Neural cell (in vitro differentiated cells): ENCODE measurements around the gene PRPF38A.

Experiments
- EP300 ChIP-seq: fragments of 450-650 bp; conservative IDR thresholded peaks from 2 replicates; pipeline ENCODE4 v1.6.1; 2014; ENCODE audit warnings: antibody characterized with exemption, mild to moderate bottlenecking, moderate library complexity; ENCODE audit not compliant: poor library complexity, severe bottlenecking
- EZH2 ChIP-seq: fragments of 200-600, 300-800 bp; shearing (Covaris generic), sonication (generic); IDR thresholded peaks from 2 replicates; pipeline ENCODE4 v1.6.1; 2014; ENCODE audit warnings: antibody characterized with exemption, low read length, borderline replicate concordance, mild to moderate bottlenecking; ENCODE audit not compliant: insufficient read depth, poor library complexity, severe bottlenecking
- MXI1 ChIP-seq: fragments of 450-650 bp; conservative IDR thresholded peaks from 2 replicates; pipeline ENCODE4 v1.6.1; 2014; ENCODE audit warnings: antibody characterized with exemption, mild to moderate bottlenecking; ENCODE audit not compliant: poor library complexity, severe bottlenecking
- POLR2AphosphoS5 ChIP-seq: IDR thresholded peaks from 2 replicates; pipeline ENCODE4 v1.6.1; 2012
- RAD21 ChIP-seq: fragments of 450-650 bp; conservative IDR thresholded peaks from 2 replicates; pipeline ENCODE4 v1.6.1; 2014; ENCODE audit warnings: antibody characterized with exemption, mild to moderate bottlenecking, moderate library complexity
- SMC3 ChIP-seq: fragments of 450-650 bp; conservative IDR thresholded peaks from 2 replicates; pipeline ENCODE4 v1.6.1; 2014; ENCODE audit warnings: antibody characterized with exemption, mild to moderate bottlenecking, moderate library complexity; ENCODE audit not compliant: poor library complexity
- TAF1 ChIP-seq: IDR thresholded peaks from 2 replicates; pipeline ENCODE4 v1.6.1; 2012; ENCODE audit warnings: low read depth
- TF ChIP-seq, protein P1 (sequence below): fragments of 450-650 bp; IDR thresholded peaks from 2 replicates; pipeline ENCODE4 v1.5.1; 2014; ENCODE audit warnings: antibody characterized with exemption, mild to moderate bottlenecking, moderate library complexity; ENCODE audit not compliant: poor library complexity, severe bottlenecking
- TF ChIP-seq, protein P2 (sequence below): IDR thresholded peaks from 2 replicates; pipeline ENCODE4 v1.6.1; 2012; ENCODE audit warnings: borderline replicate concordance

DNA sequence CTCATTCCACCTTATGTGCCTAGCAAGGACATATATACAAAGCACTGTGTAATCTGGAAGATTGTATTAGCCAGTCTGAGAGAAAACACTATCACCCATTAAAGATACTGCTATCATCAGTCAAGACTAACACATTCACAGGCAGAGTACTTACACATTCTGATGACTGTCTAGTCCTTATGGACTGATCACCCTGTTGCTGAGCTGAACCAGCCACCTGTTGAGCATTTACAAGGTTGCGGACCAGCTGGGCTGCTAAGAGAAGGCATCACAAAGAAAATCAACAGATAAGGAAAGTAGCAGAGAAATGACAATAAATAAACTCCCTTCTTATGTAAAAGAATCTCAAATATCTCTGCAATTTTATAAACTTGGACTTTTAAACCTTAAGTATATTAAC, 30.8 kb downstream of the PRPF38A start:
- TF ChIP-seq, protein P1, sequence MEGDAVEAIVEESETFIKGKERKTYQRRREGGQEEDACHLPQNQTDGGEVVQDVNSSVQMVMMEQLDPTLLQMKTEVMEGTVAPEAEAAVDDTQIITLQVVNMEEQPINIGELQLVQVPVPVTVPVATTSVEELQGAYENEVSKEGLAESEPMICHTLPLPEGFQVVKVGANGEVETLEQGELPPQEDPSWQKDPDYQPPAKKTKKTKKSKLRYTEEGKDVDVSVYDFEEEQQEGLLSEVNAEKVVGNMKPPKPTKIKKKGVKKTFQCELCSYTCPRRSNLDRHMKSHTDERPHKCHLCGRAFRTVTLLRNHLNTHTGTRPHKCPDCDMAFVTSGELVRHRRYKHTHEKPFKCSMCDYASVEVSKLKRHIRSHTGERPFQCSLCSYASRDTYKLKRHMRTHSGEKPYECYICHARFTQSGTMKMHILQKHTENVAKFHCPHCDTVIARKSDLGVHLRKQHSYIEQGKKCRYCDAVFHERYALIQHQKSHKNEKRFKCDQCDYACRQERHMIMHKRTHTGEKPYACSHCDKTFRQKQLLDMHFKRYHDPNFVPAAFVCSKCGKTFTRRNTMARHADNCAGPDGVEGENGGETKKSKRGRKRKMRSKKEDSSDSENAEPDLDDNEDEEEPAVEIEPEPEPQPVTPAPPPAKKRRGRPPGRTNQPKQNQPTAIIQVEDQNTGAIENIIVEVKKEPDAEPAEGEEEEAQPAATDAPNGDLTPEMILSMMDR = no peak
- no peak for TF ChIP-seq TAF1
- no peak for TF ChIP-seq EZH2
- TF ChIP-seq, protein P2, sequence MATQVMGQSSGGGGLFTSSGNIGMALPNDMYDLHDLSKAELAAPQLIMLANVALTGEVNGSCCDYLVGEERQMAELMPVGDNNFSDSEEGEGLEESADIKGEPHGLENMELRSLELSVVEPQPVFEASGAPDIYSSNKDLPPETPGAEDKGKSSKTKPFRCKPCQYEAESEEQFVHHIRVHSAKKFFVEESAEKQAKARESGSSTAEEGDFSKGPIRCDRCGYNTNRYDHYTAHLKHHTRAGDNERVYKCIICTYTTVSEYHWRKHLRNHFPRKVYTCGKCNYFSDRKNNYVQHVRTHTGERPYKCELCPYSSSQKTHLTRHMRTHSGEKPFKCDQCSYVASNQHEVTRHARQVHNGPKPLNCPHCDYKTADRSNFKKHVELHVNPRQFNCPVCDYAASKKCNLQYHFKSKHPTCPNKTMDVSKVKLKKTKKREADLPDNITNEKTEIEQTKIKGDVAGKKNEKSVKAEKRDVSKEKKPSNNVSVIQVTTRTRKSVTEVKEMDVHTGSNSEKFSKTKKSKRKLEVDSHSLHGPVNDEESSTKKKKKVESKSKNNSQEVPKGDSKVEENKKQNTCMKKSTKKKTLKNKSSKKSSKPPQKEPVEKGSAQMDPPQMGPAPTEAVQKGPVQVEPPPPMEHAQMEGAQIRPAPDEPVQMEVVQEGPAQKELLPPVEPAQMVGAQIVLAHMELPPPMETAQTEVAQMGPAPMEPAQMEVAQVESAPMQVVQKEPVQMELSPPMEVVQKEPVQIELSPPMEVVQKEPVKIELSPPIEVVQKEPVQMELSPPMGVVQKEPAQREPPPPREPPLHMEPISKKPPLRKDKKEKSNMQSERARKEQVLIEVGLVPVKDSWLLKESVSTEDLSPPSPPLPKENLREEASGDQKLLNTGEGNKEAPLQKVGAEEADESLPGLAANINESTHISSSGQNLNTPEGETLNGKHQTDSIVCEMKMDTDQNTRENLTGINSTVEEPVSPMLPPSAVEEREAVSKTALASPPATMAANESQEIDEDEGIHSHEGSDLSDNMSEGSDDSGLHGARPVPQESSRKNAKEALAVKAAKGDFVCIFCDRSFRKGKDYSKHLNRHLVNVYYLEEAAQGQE = no peak
- TF ChIP-seq POLR2AphosphoS5 = no peak
- no peak for TF ChIP-seq RAD21
- no peak for TF ChIP-seq EP300
- no peak for TF ChIP-seq MXI1
- TF ChIP-seq SMC3 = no peak
